22Rv1 (cell line): ENCODE data around the gene DPP6.

Source experiments
- CTCF ChIP-seq: fragments of 450-650 bp; IDR thresholded peaks from 2 replicates; pipeline ENCODE4 v1.5.1; 2017; ENCODE audit warnings: mild to moderate bottlenecking
- ZFX ChIP-seq: fragments of 450-650 bp; IDR thresholded peaks from 2 replicates; pipeline ENCODE4 v1.6.1; 2017; ENCODE audit warnings: antibody characterized with exemption, borderline replicate concordance

GRCh38 chr7:154840086-154840485 lies 787.9 kb downstream of the DPP6 start:
- TF ChIP-seq CTCF (no peak), ZFX (no peak)
